Measurements from ENCODE around the gene TEX50.
"Not testable (repeated sequence)": the region's sequence is repeated elsewhere in the genome, so short reads cannot be mapped to it uniquely, and the experiment has no call there.

Gene TEX50

GRCh38 chr1:173669491-173669941, 34.4 kb downstream of the TEX50 start, which contains the start of gene ANKRD45:
TSS of gene ANKRD45 (minus strand) at chr1:173669851. CDS start at chr1:173659418, 10,433 bp downstream.
- H3K9me3 ChIP-seq (ENCODE audit: control insufficient read depth, low read length) = no peaks in the 10 kb centered on the region

GRCh38 chr1:173674496-173674895, 39.4 kb downstream of the TEX50 start:
- not testable (repeated sequence) for H3K4me1 ChIP-seq (ENCODE audit: control insufficient read depth, insufficient read depth, low read length); H3K4me3 ChIP-seq (ENCODE audit: low read length)

More at GRCh38 chr1:173669491-173669941, 34.4 kb downstream of the TEX50 start, which contains the start of gene ANKRD45:
- Histone ChIP-seq H3K4me1 (ENCODE audit: control insufficient read depth, insufficient read depth, low read length) (no peaks in the 10 kb centered on the region), H3K36me3 (ENCODE audit: control insufficient read depth, insufficient read depth, low read length) (no peaks in the 10 kb centered on the region), H3K27me3 (ENCODE audit: control insufficient read depth, insufficient read depth, low read length) (peaks cover 14% of the 10 kb centered on the region), H3K4me3 (ENCODE audit: low read length) (no peak within 1 kb of the TSS), H3K9ac (ENCODE audit: low read length) (no peak within 1 kb of the TSS)

GRCh38 chr1:173680152-173680551, 45.0 kb downstream of the TEX50 start:
- H3K4me3 ChIP-seq (ENCODE audit: low read length); H3K4me1 ChIP-seq (ENCODE audit: control insufficient read depth, insufficient read depth, low read length); H3K27me3 ChIP-seq (ENCODE audit: control insufficient read depth, insufficient read depth, low read length); H3K36me3 ChIP-seq (ENCODE audit: control insufficient read depth, insufficient read depth, low read length); H3K9me3 ChIP-seq (ENCODE audit: control insufficient read depth, low read length); H3K9ac ChIP-seq (ENCODE audit: low read length): not testable (repeated sequence)

More at GRCh38 chr1:173674496-173674895, 39.4 kb downstream of the TEX50 start:
- H3K9me3 ChIP-seq (ENCODE audit: control insufficient read depth, low read length); H3K36me3 ChIP-seq (ENCODE audit: control insufficient read depth, insufficient read depth, low read length); H3K9ac ChIP-seq (ENCODE audit: low read length); H3K27me3 ChIP-seq (ENCODE audit: control insufficient read depth, insufficient read depth, low read length): not testable (repeated sequence)

- H3K9ac ChIP-seq (ENCODE audit: low read length) = no peak overlapping the region
- no peaks in the 10 kb centered on the region for H3K36me3 ChIP-seq (ENCODE audit: control insufficient read depth, insufficient read depth, low read length)
- no peak overlapping the region for H3K4me3 ChIP-seq (ENCODE audit: low read length)
- no peaks in the 10 kb centered on the region for H3K4me1 ChIP-seq (ENCODE audit: control insufficient read depth, insufficient read depth, low read length)
- no peaks in the 10 kb centered on the region for H3K9me3 ChIP-seq (ENCODE audit: control insufficient read depth, low read length)
- H3K27me3 ChIP-seq (ENCODE audit: control insufficient read depth, insufficient read depth, low read length) = no peaks in the 10 kb centered on the region
These were observed 47.0 kb downstream of the TEX50 start for GRCh38 chr1:173682184-173682583.

- not testable (repeated sequence) for H3K9me3 ChIP-seq (ENCODE audit: control insufficient read depth, low read length); H3K4me1 ChIP-seq (ENCODE audit: control insufficient read depth, insufficient read depth, low read length); H3K27me3 ChIP-seq (ENCODE audit: control insufficient read depth, insufficient read depth, low read length); H3K36me3 ChIP-seq (ENCODE audit: control insufficient read depth, insufficient read depth, low read length); H3K9ac ChIP-seq (ENCODE audit: low read length); H3K4me3 ChIP-seq (ENCODE audit: low read length)
These were observed 48.7 kb downstream of the TEX50 start for GRCh38 chr1:173683838-173684237.

GRCh38 chr1:173685121-173685520, 50.0 kb downstream of the TEX50 start:
- H3K27me3 ChIP-seq (ENCODE audit: control insufficient read depth, insufficient read depth, low read length); H3K9ac ChIP-seq (ENCODE audit: low read length); H3K4me3 ChIP-seq (ENCODE audit: low read length); H3K36me3 ChIP-seq (ENCODE audit: control insufficient read depth, insufficient read depth, low read length); H3K9me3 ChIP-seq (ENCODE audit: control insufficient read depth, low read length); H3K4me1 ChIP-seq (ENCODE audit: control insufficient read depth, insufficient read depth, low read length): not testable (repeated sequence)

Data from mucosa of stomach (tissue), 1 donor.